ENCODE results near the gene SLC24A1. TPM values are rescaled to one million over a fixed set of nuclear protein-coding genes. Genes with fewer than 3 reads are reported as not detected.

The SLC24A1 gene
- 19.8 and 23.8 TPM in 2 replicates for total RNA-seq (2013; cell fraction: nucleolus; rRNA removed)
- total RNA-seq (2014; rRNA removed) = 2.9 and 3.3 TPM in 2 replicates
- 2.8 and 3.3 TPM in 2 replicates for total RNA-seq (2014; rRNA removed; fragmentation: Illumina TruSeq; extraction: Trizol)
- total RNA-seq (2021) = 4.5 and 5.8 TPM in 2 replicates
- 4.9 TPM for polyA plus RNA-seq (2011; ENCODE audit: low read depth)
- polyA plus RNA-seq (2011; rRNA removed) = 3.9 and 4.4 TPM in 2 replicates
- 3.2 and 4.5 TPM in 2 replicates for polyA plus RNA-seq (2011; cell fraction: cytosol; rRNA removed)
- polyA plus RNA-seq (2011; cell fraction: nucleus; rRNA removed) = 3.9 and 5.7 TPM in 2 replicates
- polyA plus RNA-seq (2012) = 7.3 and 7.7 TPM in 2 replicates
- 4.3 and 4.9 TPM in 2 replicates for polyA plus RNA-seq (2014; fragmentation: Illumina TruSeq; extraction: Trizol)
- polyA plus RNA-seq (2014; fragmentation: Nextera tagmentation; extraction: Ambion mirVana) = 1 to 10 TPM; 1.4 to 2.3 TPM
- polyA plus RNA-seq (2014; rRNA removed) = 2.8 and 4.7 TPM in 2 replicates
- polyA plus RNA-seq (2016; fragmentation: Nextera tagmentation; extraction: Ambion mirVana) = 1 to 10 TPM; 1.7 to 3.2 TPM
- 5.7 and 6.4 TPM in 2 replicates for polyA minus RNA-seq (2011; rRNA and poly(A)+ RNA removed)
- polyA minus RNA-seq (2011; cell fraction: cytosol; rRNA and poly(A)+ RNA removed) = 1.5 and 1.8 TPM in 2 replicates
- polyA minus RNA-seq (2011; cell fraction: nucleus; rRNA and poly(A)+ RNA removed) = 5.2 and 8.6 TPM in 2 replicates
- percentile 48 among the genes with signal in this experiment for Bru-seq, nascent RNA
- BruChase-seq, experiment 1, labeled RNA remaining after a 6-hour chase = percentile 46 among the genes with signal in this experiment
- BruChase-seq, experiment 2, labeled RNA remaining after a 2-hour chase = percentile 46 among the genes with signal in this experiment
- long read RNA-seq, experiment 1 = 0 reads
- long read RNA-seq, experiment 2, partial matches to known transcripts = 1 of 6 reads
- long read RNA-seq, experiment 2, other reads (novel, unspliced or antisense) = 5 of 6 reads

GRCh38 chr15:65621638-65622037 lies at the start of gene SLC24A1:
Gene SLC24A1 (plus strand): TSS chr15:65621938. CDS start chr15:65624081, 2,143 bp downstream.
- Histone ChIP-seq H3K27me3 (replicated peaks in 1 of 2; ENCODE audit: control insufficient read depth in 2 of 2, insufficient read depth in 2 of 2, low read length in 1 of 2) (no peaks in the 10 kb centered on the region), H4K20me1 (ENCODE audit: control insufficient read depth, insufficient read depth) (no peaks in the 10 kb centered on the region), H3K4me1 (ENCODE audit: control insufficient read depth, insufficient read depth, low read length) (no peaks in the 10 kb centered on the region), H3K36me3 (ENCODE audit: control insufficient read depth in 2 of 2, insufficient read depth in 2 of 2, low read length in 1 of 2) (no peaks in the 10 kb centered on the region), H3K9me3 (replicated peaks; ENCODE audit: control insufficient read depth, insufficient read depth, low read length) (no peaks in the 10 kb centered on the region), H3K27ac (ENCODE audit: control insufficient read depth, insufficient read depth) (no peak within 1 kb of the TSS), H3K9ac (ENCODE audit: control insufficient read depth, insufficient read depth, low read length) (no peak within 1 kb of the TSS), H3K4me2 (ENCODE audit: control insufficient read depth, insufficient read depth) (no peak within 1 kb of the TSS), H3K79me2 (ENCODE audit: control insufficient read depth, insufficient read depth, low read length) (no peaks in the 10 kb centered on the region), H2AFZ (ENCODE audit: control insufficient read depth, low read depth, low read length) (no peak within 1 kb of the TSS), H3K4me3 (no peak within 1 kb of the TSS)
- DNase-seq (ENCODE audit: low read depth, low spot score) (no peak), FAIRE-seq (no peak), ATAC-seq (no peak)
- BruUV-seq (replicated peaks) = no TSS peak
- in situ Hi-C loops (cut with MboI) = no loop called here
- ChIA-PET CTCF (interaction anchor here (0.8 to 1.8 kb wide), 5 partner anchors 9 to 215 kb away, joined by 3 to 9 read pairs (median 3); no protein-coding TSS in a partner anchor), RAD21 (ENCODE audit: unreplicated experiment) (interaction anchor here (1.2 kb wide), 1 partner anchor 215 kb away, joined by 3 read pairs; no protein-coding TSS in a partner anchor), POLR2A (interaction anchor here (0.5 kb wide), 1 partner anchor 142 kb away, joined by 6 read pairs; no protein-coding TSS in a partner anchor), SMC1A (ENCODE audit: uncharacterized antibody, unreplicated experiment) (interaction anchor here (0.8 to 1.8 kb wide), 4 partner anchors 9 to 464 kb away, joined by 3 to 5 read pairs (median 4); no protein-coding TSS in a partner anchor)
- 86% methylated on average over 6 of the region's 6 CpGs for WGBS (ENCODE audit: insufficient coverage, insufficient replicate concordance, low lambda C conversion rate, missing lambda C conversion rate)
- intact Hi-C loops (cut with micrococcal nuclease; ENCODE audit: unreplicated experiment) = no loop called here
- no peak for TF ChIP-seq SREBF2 (IDR thresholded peaks at IDR 0.05; ENCODE audit: low read length)
- TF ChIP-seq ATF2 (IDR thresholded peaks at IDR 0.05; ENCODE audit: low read length) = no peak
- no peak for TF ChIP-seq TCF12 (IDR thresholded peaks at IDR 0.05; ENCODE audit: low read depth, low read length)
- TF ChIP-seq CUX1 (IDR thresholded peaks at IDR 0.05; ENCODE audit: insufficient replicate concordance, low read depth, low read length) = no peak
- no peak for TF ChIP-seq ASH2L (IDR thresholded peaks at IDR 0.05; ENCODE audit: borderline replicate concordance, low read depth)
- TF ChIP-seq ATF3 (IDR thresholded peaks at IDR 0.05; ENCODE audit: borderline replicate concordance, extremely low read depth, low read depth, low read length) = no peak
- no peak for TF ChIP-seq ZBTB4 (CRISPR knock-in tag; IDR thresholded peaks at IDR 0.05)
- no peak for TF ChIP-seq ZNF217 (IDR thresholded peaks at IDR 0.05)
- no peak for TF ChIP-seq FOS (IDR thresholded peaks at IDR 0.05; ENCODE audit: borderline replicate concordance, extremely low read depth, insufficient read length)
